Liver (tissue), 9 donors: Measurements from ENCODE around the gene EHD4. TPM values are rescaled to one million over a fixed set of nuclear protein-coding genes. Genes with fewer than 3 reads are reported as not detected.

Source experiments
- DNase-seq: peaks from one replicate; pipeline ENCODE4 v3.0.0-alpha.2; 2017; ENCODE audit warnings: low spot score
- H3K27ac ChIP-seq, 2 donors: one replicate each; pipeline ENCODE4 v1.7.0; 2013; ENCODE audit warnings: inconsistent platforms in 2 of 2, low read length in 2 of 2, control low read depth in 1 of 2, low read depth in 1 of 2, mild to moderate bottlenecking in 1 of 2
- H3K27me3 ChIP-seq, 4 donors: one replicate each; pipeline versions ENCODE4 v1.6.1 to v1.7.0; 2013; ENCODE audit warnings: low read length in 3 of 4, inconsistent platforms in 1 of 4, mild to moderate bottlenecking in 1 of 4, moderate library complexity in 1 of 4; ENCODE audit not compliant: control insufficient read depth in 4 of 4, insufficient read depth in 4 of 4
- H3K36me3 ChIP-seq, 4 donors: one replicate each; pipeline versions ENCODE4 v1.6.1 to v1.7.0; 2013; ENCODE audit warnings: low read length in 3 of 4, mild to moderate bottlenecking in 3 of 4, low read depth in 1 of 4, moderate library complexity in 1 of 4; ENCODE audit not compliant: control insufficient read depth in 4 of 4, insufficient read depth in 3 of 4
- H3K4me1 ChIP-seq, 4 donors: one replicate each; pipeline versions ENCODE4 v1.6.1 to v1.7.0; 2013; ENCODE audit warnings: low read length in 3 of 4, mild to moderate bottlenecking in 3 of 4, moderate library complexity in 1 of 4; ENCODE audit not compliant: control insufficient read depth in 4 of 4, insufficient read depth in 4 of 4
- H3K4me3 ChIP-seq, 3 donors: one replicate each; pipeline versions ENCODE4 v1.6.1 to v1.7.0; 2013; ENCODE audit warnings: low read length in 3 of 3, control low read depth in 1 of 3, low read depth in 1 of 3, mild to moderate bottlenecking in 1 of 3
- H3K9ac ChIP-seq, 2 donors: one replicate each; pipeline ENCODE4 v1.7.0; 2013; ENCODE audit warnings: low read length in 2 of 2, mild to moderate bottlenecking in 2 of 2, moderate library complexity in 2 of 2, control low read depth in 1 of 2, low read depth in 1 of 2
- H3K9me3 ChIP-seq, 4 donors: one replicate each; pipeline versions ENCODE4 v1.6.1 to v1.7.0; 2013; ENCODE audit warnings: low read length in 3 of 4; ENCODE audit not compliant: control insufficient read depth in 4 of 4
- EGR1 ChIP-seq, 2 donors: IDR thresholded peaks; 2 replicates each; pipeline ENCODE4 v1.6.1; 2016 to 2018; ENCODE audit warnings: antibody characterized with exemption in 2 of 2, low read depth in 2 of 2
- FOXA1 ChIP-seq: IDR thresholded peaks from 2 replicates; pipeline ENCODE4 v1.6.1; 2016; ENCODE audit warnings: antibody characterized with exemption
- FOXA2 ChIP-seq: IDR thresholded peaks from 2 replicates; pipeline ENCODE4 v1.6.1; 2016; ENCODE audit warnings: antibody characterized with exemption
- GABPA ChIP-seq, 2 donors: IDR thresholded peaks in 1 of 2; conservative IDR thresholded peaks in 1 of 2; 2 replicates each; pipeline ENCODE4 v1.6.1; 2016; ENCODE audit warnings: antibody characterized with exemption in 2 of 2, mild to moderate bottlenecking in 1 of 2, moderate library complexity in 1 of 2
- HNF4A ChIP-seq, 2 donors: conservative IDR thresholded peaks; 2 replicates each; pipeline ENCODE4 v1.6.1; 2016; ENCODE audit warnings: antibody characterized with exemption in 2 of 2, mild to moderate bottlenecking in 2 of 2
- HNF4G ChIP-seq: IDR thresholded peaks from 2 replicates; pipeline ENCODE4 v1.6.1; 2016; ENCODE audit warnings: antibody characterized with exemption
- JUND ChIP-seq, 2 donors: IDR thresholded peaks; 2 replicates each; pipeline ENCODE4 v1.6.1; 2016; ENCODE audit warnings: antibody characterized with exemption in 2 of 2
- NR2F2 ChIP-seq: IDR thresholded peaks from 2 replicates; pipeline ENCODE4 v1.6.1; 2016; ENCODE audit warnings: antibody characterized with exemption
- RAD21 ChIP-seq, 2 donors: IDR thresholded peaks; 2 replicates each; pipeline ENCODE4 v1.6.1; 2016; ENCODE audit warnings: antibody characterized with exemption in 2 of 2, mild to moderate bottlenecking in 2 of 2
- RXRA ChIP-seq, 2 donors: IDR thresholded peaks; 2 replicates each; pipeline ENCODE4 v1.6.1; 2017 to 2018; ENCODE audit warnings: antibody characterized with exemption in 2 of 2, mild to moderate bottlenecking in 1 of 2
- SP1 ChIP-seq: IDR thresholded peaks from 2 replicates; pipeline ENCODE4 v1.6.1; 2018; ENCODE audit warnings: antibody characterized with exemption, mild to moderate bottlenecking
- TAF1 ChIP-seq: conservative IDR thresholded peaks from 2 replicates; pipeline ENCODE4 v1.6.1; 2016; ENCODE audit warnings: antibody characterized with exemption, mild to moderate bottlenecking
- YY1 ChIP-seq: IDR thresholded peaks from 2 replicates; pipeline ENCODE4 v1.6.1; 2016; ENCODE audit warnings: antibody characterized with exemption, mild to moderate bottlenecking
- WGBS: extraction: QIAGEN DNeasy Blood & Tissue Kit; methylation state at CpG from one replicate; pipeline ENCODE4 v1.1.7; 2013; 5-methylcytosine and 5-hydroxymethylcytosine counted together
- polyA plus RNA-seq, 2 donors: library from polyadenylated mRNA; stranded (reverse) in 1 of 2; unstranded in 1 of 2; fragments of 200-250 nt in 1 of 2; fragments of >200 nt in 1 of 2; fragmentation: Nextera tagmentation in 1 of 2; extraction: Ambion mirVana in 1 of 2; gene quantifications; one replicate each; pipeline versions ENCODE4 v1.2.1 to v1.2.3, GENCODE V29; 2013 to 2015
- total RNA-seq, 2 donors: library from RNA; depleted of rRNA; stranded (reverse); fragments of >200 nt; gene quantifications; one replicate each; pipeline ENCODE4 v1.2.3, GENCODE V29; 2014
- TF ChIP-seq, protein P1 (sequence below): IDR thresholded peaks from 2 replicates; pipeline ENCODE4 v1.6.1; 2016; ENCODE audit warnings: antibody characterized with exemption
- TF ChIP-seq, protein P2 (sequence below): fragments of 150-350 bp; IDR thresholded peaks from 2 replicates; pipeline ENCODE4 v1.5.1; 2017; ENCODE audit warnings: improper control_type of control experiment, low read depth, low read length; ENCODE audit not compliant: missing input control
- TF ChIP-seq, protein P3 (sequence below): IDR thresholded peaks from 2 replicates; pipeline ENCODE4 v1.6.1; 2016; ENCODE audit warnings: antibody characterized with exemption, mild to moderate bottlenecking
- TF ChIP-seq, protein P4 (sequence below): IDR thresholded peaks from 2 replicates; pipeline ENCODE4 v1.6.1; 2016; ENCODE audit warnings: antibody characterized with exemption
- TF ChIP-seq, protein P5 (sequence below): IDR thresholded peaks from 2 replicates; pipeline ENCODE4 v1.6.1; 2016; ENCODE audit warnings: antibody characterized with exemption
- donor health status: healthy.
- donor health status: healthy.
- donor health status: healthy.
- donor health status: healthy.
- donor health status: healthy.

EHD4 gene
- total and polyA plus RNA-seq, 4 donors, result 3.3 to 10.0 (median 6.2) TPM

DNA sequence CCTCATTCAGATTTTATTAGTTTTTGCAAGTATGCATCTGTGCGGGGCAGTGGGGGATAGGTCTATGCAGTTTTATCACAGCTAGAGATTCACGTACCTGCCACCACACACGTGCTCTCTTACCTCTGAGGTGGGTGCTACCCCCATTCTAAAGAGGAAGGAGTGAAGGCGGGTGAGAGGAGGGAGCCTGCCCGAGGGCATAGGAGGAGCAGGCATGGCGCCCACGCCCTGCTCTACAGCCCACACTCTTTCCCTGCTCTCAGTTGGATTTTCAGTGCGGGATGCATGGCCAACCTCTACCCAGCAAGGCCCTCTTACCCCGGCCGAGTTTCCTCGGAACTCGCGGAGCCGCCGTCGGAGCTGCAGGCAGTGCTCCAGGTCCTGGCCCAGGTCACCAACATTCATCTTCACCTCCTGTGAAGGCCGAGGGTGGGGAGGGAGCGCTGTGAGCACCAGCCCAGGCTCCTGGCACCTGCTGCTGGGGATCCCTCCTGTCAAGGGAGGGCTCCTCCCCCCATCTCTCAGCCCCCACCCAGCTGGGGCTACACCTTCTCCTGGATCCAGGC is 106.8 kb downstream of the EHD4 start:
- Histone ChIP-seq H3K27me3 (no peaks in the 10 kb centered on the region), H3K9ac (no peak overlapping the region), H3K4me3 (no peak overlapping the region), H3K27ac (no peak overlapping the region), H3K9me3 (no peaks in the 10 kb centered on the region), H3K36me3 (no peaks in the 10 kb centered on the region), H3K4me1 (peaks cover 0 to 14% (median 8%) of the 10 kb centered on the region in 4 donors)
- no peak for DNase-seq
- TF ChIP-seq TAF1 (no peak), NR2F2 (no peak), RXRA (IDR thresholded peaks at IDR 0.05) (no peak), RAD21 (IDR thresholded peaks at IDR 0.05) (no peak), GABPA (IDR thresholded peaks at IDR 0.05 in 1 of 2, conservative IDR thresholded peaks at IDR 0.05 in 1 of 2) (no peak), YY1 (no peak), HNF4G (no peak), HNF4A (conservative IDR thresholded peaks at IDR 0.05) (no peak), SP1 (no peak), FOXA1 (no peak), EGR1 (IDR thresholded peaks at IDR 0.05; ENCODE audit: low read depth in 2 of 2) (no peak), FOXA2 (no peak), JUND (IDR thresholded peaks at IDR 0.05) (no peak)
- TF ChIP-seq, protein P1, sequence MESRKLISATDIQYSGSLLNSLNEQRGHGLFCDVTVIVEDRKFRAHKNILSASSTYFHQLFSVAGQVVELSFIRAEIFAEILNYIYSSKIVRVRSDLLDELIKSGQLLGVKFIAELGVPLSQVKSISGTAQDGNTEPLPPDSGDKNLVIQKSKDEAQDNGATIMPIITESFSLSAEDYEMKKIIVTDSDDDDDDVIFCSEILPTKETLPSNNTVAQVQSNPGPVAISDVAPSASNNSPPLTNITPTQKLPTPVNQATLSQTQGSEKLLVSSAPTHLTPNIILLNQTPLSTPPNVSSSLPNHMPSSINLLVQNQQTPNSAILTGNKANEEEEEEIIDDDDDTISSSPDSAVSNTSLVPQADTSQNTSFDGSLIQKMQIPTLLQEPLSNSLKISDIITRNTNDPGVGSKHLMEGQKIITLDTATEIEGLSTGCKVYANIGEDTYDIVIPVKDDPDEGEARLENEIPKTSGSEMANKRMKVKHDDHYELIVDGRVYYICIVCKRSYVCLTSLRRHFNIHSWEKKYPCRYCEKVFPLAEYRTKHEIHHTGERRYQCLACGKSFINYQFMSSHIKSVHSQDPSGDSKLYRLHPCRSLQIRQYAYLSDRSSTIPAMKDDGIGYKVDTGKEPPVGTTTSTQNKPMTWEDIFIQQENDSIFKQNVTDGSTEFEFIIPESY, result no peak
- TF ChIP-seq, protein P2, sequence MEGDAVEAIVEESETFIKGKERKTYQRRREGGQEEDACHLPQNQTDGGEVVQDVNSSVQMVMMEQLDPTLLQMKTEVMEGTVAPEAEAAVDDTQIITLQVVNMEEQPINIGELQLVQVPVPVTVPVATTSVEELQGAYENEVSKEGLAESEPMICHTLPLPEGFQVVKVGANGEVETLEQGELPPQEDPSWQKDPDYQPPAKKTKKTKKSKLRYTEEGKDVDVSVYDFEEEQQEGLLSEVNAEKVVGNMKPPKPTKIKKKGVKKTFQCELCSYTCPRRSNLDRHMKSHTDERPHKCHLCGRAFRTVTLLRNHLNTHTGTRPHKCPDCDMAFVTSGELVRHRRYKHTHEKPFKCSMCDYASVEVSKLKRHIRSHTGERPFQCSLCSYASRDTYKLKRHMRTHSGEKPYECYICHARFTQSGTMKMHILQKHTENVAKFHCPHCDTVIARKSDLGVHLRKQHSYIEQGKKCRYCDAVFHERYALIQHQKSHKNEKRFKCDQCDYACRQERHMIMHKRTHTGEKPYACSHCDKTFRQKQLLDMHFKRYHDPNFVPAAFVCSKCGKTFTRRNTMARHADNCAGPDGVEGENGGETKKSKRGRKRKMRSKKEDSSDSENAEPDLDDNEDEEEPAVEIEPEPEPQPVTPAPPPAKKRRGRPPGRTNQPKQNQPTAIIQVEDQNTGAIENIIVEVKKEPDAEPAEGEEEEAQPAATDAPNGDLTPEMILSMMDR, result no peak
- TF ChIP-seq, protein P3, sequence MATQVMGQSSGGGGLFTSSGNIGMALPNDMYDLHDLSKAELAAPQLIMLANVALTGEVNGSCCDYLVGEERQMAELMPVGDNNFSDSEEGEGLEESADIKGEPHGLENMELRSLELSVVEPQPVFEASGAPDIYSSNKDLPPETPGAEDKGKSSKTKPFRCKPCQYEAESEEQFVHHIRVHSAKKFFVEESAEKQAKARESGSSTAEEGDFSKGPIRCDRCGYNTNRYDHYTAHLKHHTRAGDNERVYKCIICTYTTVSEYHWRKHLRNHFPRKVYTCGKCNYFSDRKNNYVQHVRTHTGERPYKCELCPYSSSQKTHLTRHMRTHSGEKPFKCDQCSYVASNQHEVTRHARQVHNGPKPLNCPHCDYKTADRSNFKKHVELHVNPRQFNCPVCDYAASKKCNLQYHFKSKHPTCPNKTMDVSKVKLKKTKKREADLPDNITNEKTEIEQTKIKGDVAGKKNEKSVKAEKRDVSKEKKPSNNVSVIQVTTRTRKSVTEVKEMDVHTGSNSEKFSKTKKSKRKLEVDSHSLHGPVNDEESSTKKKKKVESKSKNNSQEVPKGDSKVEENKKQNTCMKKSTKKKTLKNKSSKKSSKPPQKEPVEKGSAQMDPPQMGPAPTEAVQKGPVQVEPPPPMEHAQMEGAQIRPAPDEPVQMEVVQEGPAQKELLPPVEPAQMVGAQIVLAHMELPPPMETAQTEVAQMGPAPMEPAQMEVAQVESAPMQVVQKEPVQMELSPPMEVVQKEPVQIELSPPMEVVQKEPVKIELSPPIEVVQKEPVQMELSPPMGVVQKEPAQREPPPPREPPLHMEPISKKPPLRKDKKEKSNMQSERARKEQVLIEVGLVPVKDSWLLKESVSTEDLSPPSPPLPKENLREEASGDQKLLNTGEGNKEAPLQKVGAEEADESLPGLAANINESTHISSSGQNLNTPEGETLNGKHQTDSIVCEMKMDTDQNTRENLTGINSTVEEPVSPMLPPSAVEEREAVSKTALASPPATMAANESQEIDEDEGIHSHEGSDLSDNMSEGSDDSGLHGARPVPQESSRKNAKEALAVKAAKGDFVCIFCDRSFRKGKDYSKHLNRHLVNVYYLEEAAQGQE, result no peak
- TF ChIP-seq, protein P4, sequence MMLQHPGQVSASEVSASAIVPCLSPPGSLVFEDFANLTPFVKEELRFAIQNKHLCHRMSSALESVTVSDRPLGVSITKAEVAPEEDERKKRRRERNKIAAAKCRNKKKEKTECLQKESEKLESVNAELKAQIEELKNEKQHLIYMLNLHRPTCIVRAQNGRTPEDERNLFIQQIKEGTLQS, result no peak
- TF ChIP-seq, protein P5, sequence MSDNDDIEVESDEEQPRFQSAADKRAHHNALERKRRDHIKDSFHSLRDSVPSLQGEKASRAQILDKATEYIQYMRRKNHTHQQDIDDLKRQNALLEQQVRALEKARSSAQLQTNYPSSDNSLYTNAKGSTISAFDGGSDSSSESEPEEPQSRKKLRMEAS, result no peak
- 93% methylated on average over 18 of the region's 18 CpGs for WGBS
